Mammary epithelial cell (primary cell): ENCODE data around the gene STARD7.

Experiments used
- CTCF ChIP-seq, 2 donors: IDR thresholded peaks in 1 of 2; conservative IDR thresholded peaks in 1 of 2; 2 replicates each; pipeline ENCODE4 v1.5.1; 2011 to 2012; ENCODE audit warnings: inconsistent platforms in 2 of 2, low read length in 2 of 2, mild to moderate bottlenecking in 2 of 2, control low read depth in 1 of 2, low read depth in 1 of 2; ENCODE audit not compliant: insufficient read depth in 1 of 2; ENCODE audit errors: extremely low read depth in 1 of 2
- EZH2 ChIP-seq: IDR thresholded peaks from 2 replicates; pipeline ENCODE4 v1.6.1; 2012; ENCODE audit warnings: low read length, inconsistent platforms, borderline replicate concordance

GRCh38 chr2:96146881-96147592, 61.6 kb downstream of the STARD7 start:
- no peak for TF ChIP-seq CTCF (conservative IDR thresholded peaks at IDR 0.05 in 1 of 2, IDR thresholded peaks at IDR 0.05 in 1 of 2; ENCODE audit: extremely low read depth in 1 of 2, insufficient read depth in 1 of 2, low read depth in 1 of 2, low read length in 2 of 2)
- no peak for TF ChIP-seq EZH2
